Activated B cell treated with CpG ODN at 0.5 μM for 24 hours (primary cell): ENCODE results near the gene ABCG1. TPM values are rescaled to one million over a fixed set of nuclear protein-coding genes. Genes with fewer than 3 reads are reported as not detected.

Source experiments
- ATAC-seq: fragments of 200-7000 bp; cut with Tn5 transposase; one replicate; pipeline ENCODE4 v1.10.0; 2021; ENCODE audit warnings: low read depth, mild to moderate bottlenecking, moderate library complexity
- CTCF ChIA-PET: fragments of 350-600 bp; sonication (Branson Sonifier 250); formaldehyde crosslinking; loops from one replicate; lab custom pipeline; 2021; ENCODE audit warnings: antibody characterized with exemption; lab: Charles Lee
- POLR2A ChIA-PET: fragments of 350-600 bp; sonication (Branson Sonifier 250); formaldehyde crosslinking; loops from one replicate; lab custom pipeline; 2021; ENCODE audit warnings: antibody characterized with exemption; lab: Charles Lee
- DNase-seq: peaks from one replicate; pipeline ENCODE4 v3.0.0; 2022
- H3K27ac Mint-ChIP-seq: one replicate; pipeline ENCODE4 v1.8.0; 2020; ENCODE audit warnings: mixed read lengths
- H3K27me3 Mint-ChIP-seq: one replicate; pipeline ENCODE4 v1.8.0; 2021; ENCODE audit warnings: mixed read lengths
- H3K36me3 Mint-ChIP-seq: one replicate; pipeline ENCODE4 v1.8.0; 2021; ENCODE audit warnings: low read depth, mixed read lengths
- H3K4me1 Mint-ChIP-seq: one replicate; pipeline ENCODE4 v1.8.0; 2021; ENCODE audit warnings: mixed read lengths
- H3K4me3 Mint-ChIP-seq: one replicate; pipeline ENCODE4 v1.8.0; 2020; ENCODE audit warnings: mild to moderate bottlenecking, mixed read lengths
- H3K9me3 Mint-ChIP-seq: one replicate; pipeline ENCODE4 v1.8.0; 2020; ENCODE audit warnings: mixed read lengths
- intact Hi-C: fragments of 100-400 bp; cut with micrococcal nuclease; formaldehyde crosslinking; loops from one replicate; pipeline ENCODE4 v1.15.1; 2024
- total RNA-seq: library from RNA; stranded (reverse); gene quantifications from 2 replicates; pipeline ENCODE4 v1.2.3, GENCODE V29; 2022
- TF ChIP-seq, protein P1 (sequence below): fragments of 200-600 bp; IDR thresholded peaks from one replicate; pipeline ENCODE4 v1.8.0; 2022; ENCODE audit warnings: antibody characterized with exemption, mild to moderate bottlenecking

Gene ABCG1
- total RNA-seq, 1 donor from 2014 or later = 3.4 TPM

- Mint-ChIP-seq H3K4me1 (no peaks in the 10 kb centered on the region), H3K9me3 (no peaks in the 10 kb centered on the region), H3K4me3 (no peak overlapping the region), H3K27me3 (no peaks in the 10 kb centered on the region), H3K36me3 (peaks cover 35% of the 10 kb centered on the region), H3K27ac (no peak overlapping the region)
- CTCF ChIA-PET = no interaction called here
- intact Hi-C loops = no loop called here
- DNase-seq (no peak), ATAC-seq (no peak)
- TF ChIP-seq, protein P1, sequence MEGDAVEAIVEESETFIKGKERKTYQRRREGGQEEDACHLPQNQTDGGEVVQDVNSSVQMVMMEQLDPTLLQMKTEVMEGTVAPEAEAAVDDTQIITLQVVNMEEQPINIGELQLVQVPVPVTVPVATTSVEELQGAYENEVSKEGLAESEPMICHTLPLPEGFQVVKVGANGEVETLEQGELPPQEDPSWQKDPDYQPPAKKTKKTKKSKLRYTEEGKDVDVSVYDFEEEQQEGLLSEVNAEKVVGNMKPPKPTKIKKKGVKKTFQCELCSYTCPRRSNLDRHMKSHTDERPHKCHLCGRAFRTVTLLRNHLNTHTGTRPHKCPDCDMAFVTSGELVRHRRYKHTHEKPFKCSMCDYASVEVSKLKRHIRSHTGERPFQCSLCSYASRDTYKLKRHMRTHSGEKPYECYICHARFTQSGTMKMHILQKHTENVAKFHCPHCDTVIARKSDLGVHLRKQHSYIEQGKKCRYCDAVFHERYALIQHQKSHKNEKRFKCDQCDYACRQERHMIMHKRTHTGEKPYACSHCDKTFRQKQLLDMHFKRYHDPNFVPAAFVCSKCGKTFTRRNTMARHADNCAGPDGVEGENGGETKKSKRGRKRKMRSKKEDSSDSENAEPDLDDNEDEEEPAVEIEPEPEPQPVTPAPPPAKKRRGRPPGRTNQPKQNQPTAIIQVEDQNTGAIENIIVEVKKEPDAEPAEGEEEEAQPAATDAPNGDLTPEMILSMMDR = no peak
- POLR2A ChIA-PET = interaction anchor here (0.6 kb wide), 1 partner anchor 433 kb away, joined by 10 read pairs; no protein-coding TSS in a partner anchor
Observed at GRCh38 chr21:42298237-42298636, 79.3 kb downstream of the ABCG1 start.

DNA sequence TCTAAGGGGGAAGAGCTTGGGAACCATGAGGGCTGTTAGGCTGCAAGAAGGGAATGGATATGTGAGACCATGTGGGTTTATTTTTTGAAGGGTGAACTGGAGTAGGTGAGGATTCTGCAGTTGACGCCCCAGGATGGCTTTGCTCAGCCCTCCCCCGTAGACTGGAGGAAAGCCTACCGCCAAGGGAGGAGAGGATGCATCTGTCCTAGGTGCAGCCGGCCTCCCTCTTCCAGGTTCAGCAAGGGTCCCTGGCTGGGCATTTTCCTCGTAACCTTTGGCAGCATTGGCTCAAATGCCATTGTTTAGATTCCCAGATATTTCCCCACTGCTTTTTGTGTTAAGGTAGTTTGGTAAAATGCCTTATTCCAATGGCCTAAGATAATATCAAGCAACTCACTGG lies 79.7 kb downstream of the ABCG1 start:
- H3K4me1 Mint-ChIP-seq = no peaks in the 10 kb centered on the region
- TF ChIP-seq, protein P1 = no peak
- H3K27ac Mint-ChIP-seq = no peak overlapping the region
- no peak overlapping the region for H3K4me3 Mint-ChIP-seq
- intact Hi-C loops = no loop called here
- DNase-seq (no peak), ATAC-seq (no peak)
- ChIA-PET CTCF (no interaction called here), POLR2A (no interaction called here)
- H3K27me3 Mint-ChIP-seq = no peaks in the 10 kb centered on the region
- H3K9me3 Mint-ChIP-seq = no peaks in the 10 kb centered on the region
- H3K36me3 Mint-ChIP-seq = peaks cover 35% of the 10 kb centered on the region

DNA sequence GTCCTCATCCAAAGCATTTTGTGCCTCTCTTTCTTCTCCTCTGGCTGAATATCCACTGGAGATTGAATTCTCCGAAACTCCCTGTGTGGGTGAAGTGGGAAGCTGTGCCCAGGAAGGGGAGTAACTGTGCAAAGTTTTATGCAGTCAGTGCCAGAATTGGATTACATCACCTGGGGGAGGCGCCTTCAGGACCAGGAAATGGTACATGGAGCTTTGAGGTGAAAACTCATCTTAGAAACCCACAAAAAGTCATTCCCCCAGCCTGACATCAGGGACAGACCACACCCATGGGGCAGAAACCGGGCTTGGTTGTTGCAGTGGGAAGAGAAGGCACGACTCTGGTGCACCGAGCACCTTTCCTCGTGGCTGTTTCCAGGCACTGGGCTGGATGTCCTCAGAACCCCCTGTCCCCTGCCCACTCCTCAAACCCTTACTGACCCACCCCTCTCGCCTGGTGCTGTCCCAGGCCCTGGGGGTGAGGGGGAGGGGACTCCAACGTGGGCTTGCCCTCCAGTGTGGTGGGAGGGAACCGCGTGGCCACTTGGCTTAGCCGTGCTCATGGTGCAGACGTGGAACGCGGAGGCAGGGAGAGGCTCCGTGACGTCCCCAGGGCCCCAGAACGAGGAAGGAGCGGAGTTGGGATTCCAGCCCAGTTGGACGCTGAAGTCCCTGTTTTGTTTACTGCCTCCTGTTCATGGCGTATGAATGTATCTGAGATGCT lies 80.5 kb downstream of the ABCG1 start:
- CTCF ChIA-PET = no interaction called here
- Mint-ChIP-seq H3K36me3 (peaks cover 33% of the 10 kb centered on the region), H3K4me1 (no peaks in the 10 kb centered on the region), H3K27ac (no peak overlapping the region), H3K4me3 (no peak overlapping the region), H3K27me3 (no peaks in the 10 kb centered on the region), H3K9me3 (no peaks in the 10 kb centered on the region)
- intact Hi-C loops = no loop called here
- POLR2A ChIA-PET = no interaction called here
- ATAC-seq (no peak), DNase-seq (no peak)
- TF ChIP-seq, protein P1 = no peak

- ATAC-seq (no peak), DNase-seq (no peak)
- Mint-ChIP-seq H3K36me3 (peaks cover 27% of the 10 kb centered on the region), H3K4me1 (no peaks in the 10 kb centered on the region), H3K9me3 (no peaks in the 10 kb centered on the region), H3K4me3 (no peak overlapping the region), H3K27me3 (no peaks in the 10 kb centered on the region), H3K27ac (no peak overlapping the region)
- ChIA-PET POLR2A (no interaction called here), CTCF (interaction anchor here (1.4 kb wide), 1 partner anchor 10 kb away, joined by 3 read pairs; no protein-coding TSS in a partner anchor)
- intact Hi-C loops = no loop called here
- TF ChIP-seq, protein P1 = no peak
Observed at GRCh38 chr21:42300045-42300583, 81.2 kb downstream of the ABCG1 start.

GRCh38 chr21:42300956-42301355 lies 82.0 kb downstream of the ABCG1 start:
- DNase-seq (no peak), ATAC-seq (no peak)
- Mint-ChIP-seq H3K36me3 (peaks cover 20% of the 10 kb centered on the region), H3K27me3 (no peaks in the 10 kb centered on the region), H3K4me1 (no peaks in the 10 kb centered on the region), H3K27ac (no peak overlapping the region), H3K4me3 (no peak overlapping the region), H3K9me3 (no peaks in the 10 kb centered on the region)
- TF ChIP-seq, protein P1 = no peak
- POLR2A ChIA-PET = no interaction called here
- intact Hi-C loops = no loop called here
- CTCF ChIA-PET = interaction anchor here (1.4 kb wide), 1 partner anchor 9 kb away, joined by 3 read pairs; no protein-coding TSS in a partner anchor
